PC-3 (cell line): ENCODE results near the gene ZKSCAN2. TPM values are rescaled to one million over a fixed set of nuclear protein-coding genes. Genes with fewer than 3 reads are reported as not detected.

Source experiments
- ATAC-seq: fragments of 200-7000 bp; cut with Tn5 transposase; 2 replicates; pipeline ENCODE4 v1.9.1; 2020; ENCODE audit warnings: mild to moderate bottlenecking, moderate library complexity
- Bru-seq: library from RNA; stranded (reverse); fragments of 400-500 nt; gene quantifications from one replicate; lab custom pipeline; 2021; lab: Mats Ljungman, UMichigan
- BruChase-seq, 2 experiments: library from RNA; stranded (reverse); fragments of 400-500 nt; gene quantifications; one replicate each; lab custom pipeline; 2021; lab: Mats Ljungman, UMichigan
- BruUV-seq: library from RNA; stranded (reverse); fragments of 400-500 nt; replicated peaks from 2 replicates; lab custom pipeline; 2021; lab: Mats Ljungman, UMichigan
- CTCF ChIA-PET: fragments of 300-600 bp; sonication (Branson Sonifier 250); formaldehyde crosslinking; loops from one replicate; lab custom pipeline; 2022; ENCODE audit warnings: antibody characterized with exemption; lab: Charles Lee
- POLR2A ChIA-PET: fragments of 300-600 bp; sonication (Branson Sonifier 250); formaldehyde crosslinking; loops from one replicate; lab custom pipeline; 2022; ENCODE audit warnings: antibody characterized with exemption; ENCODE audit not compliant: unreplicated experiment; lab: Charles Lee
- DNase-seq: peaks from one replicate; pipeline ENCODE4 v3.0.0-alpha.2; 2015
- H2AFZ ChIP-seq: fragments of 300-600 bp; sonication (generic); 2 replicates; pipeline ENCODE4 v1.6.0; 2016; ENCODE audit warnings: antibody characterized with exemption, low read length
- H3F3A ChIP-seq: fragments of 300-600 bp; sonication (generic); one replicate; pipeline ENCODE4 v1.6.0; 2017; ENCODE audit warnings: antibody characterized with exemption, low read length, control low read depth, mild to moderate bottlenecking; ENCODE audit not compliant: unreplicated experiment
- H3K27ac ChIP-seq: fragments of 300-600 bp; sonication (generic); 2 replicates; pipeline ENCODE4 v1.5.1; 2016; ENCODE audit warnings: mild to moderate bottlenecking, low read length
- H3K27me3 ChIP-seq: fragments of 300-600 bp; sonication (generic); 2 replicates; pipeline ENCODE4 v1.6.1; 2016; ENCODE audit warnings: low read length, mixed read lengths
- H3K36me3 ChIP-seq: fragments of 300-600 bp; sonication (generic); 2 replicates; pipeline ENCODE4 v1.6.1; 2016; ENCODE audit warnings: low read depth, mixed run types, low read length, mixed read lengths
- H3K4me1 ChIP-seq: fragments of 300-600 bp; sonication (generic); 2 replicates; pipeline ENCODE4 v1.5.1; 2016; ENCODE audit warnings: low read length; ENCODE audit not compliant: insufficient read depth
- H3K4me2 ChIP-seq: fragments of 300-600 bp; sonication (generic); 2 replicates; pipeline ENCODE4 v1.6.0; 2016; ENCODE audit warnings: low read length
- H3K4me3 ChIP-seq: fragments of 300-600 bp; sonication (generic); 2 replicates; pipeline ENCODE4 v1.5.1; 2016; ENCODE audit warnings: mild to moderate bottlenecking, low read length, mixed read lengths
- H3K79me2 ChIP-seq: fragments of 300-600 bp; sonication (generic); 2 replicates; pipeline ENCODE4 v1.6.1; 2017; ENCODE audit warnings: low read length, mixed read lengths
- H3K9ac ChIP-seq: fragments of 300-600 bp; sonication (generic); 2 replicates; pipeline ENCODE4 v1.6.0; 2016; ENCODE audit warnings: mild to moderate bottlenecking, low read length
- H3K9me2 ChIP-seq: fragments of 300-600 bp; sonication (generic); replicated peaks from 2 replicates; pipeline ENCODE4 v1.6.1; 2016; ENCODE audit warnings: mixed run types, low read length, mixed read lengths
- H3K9me3 ChIP-seq: fragments of 300-600 bp; sonication (generic); 2 replicates; pipeline ENCODE4 v1.6.1; 2016; ENCODE audit warnings: low read length, mixed read lengths
- H4K20me1 ChIP-seq: fragments of 300-600 bp; sonication (generic); 2 replicates; pipeline ENCODE4 v1.6.1; 2016; ENCODE audit warnings: low read length, mixed read lengths
- CTCF ChIP-seq: fragments of 300-600 bp; sonication (generic); conservative IDR thresholded peaks from 2 replicates; pipeline ENCODE4 v1.5.1; 2017; ENCODE audit warnings: antibody characterized with exemption, low read depth, mild to moderate bottlenecking, low read length
- EZH2 ChIP-seq: fragments of 300-600 bp; sonication (generic); IDR thresholded peaks from one replicate; pipeline ENCODE4 v1.6.1; 2017; ENCODE audit warnings: antibody characterized with exemption, mild to moderate bottlenecking, low read length; ENCODE audit not compliant: unreplicated experiment
- EZH2phosphoT487 ChIP-seq: fragments of 300-600 bp; sonication (generic); IDR thresholded peaks from 2 replicates; pipeline ENCODE4 v1.6.1; 2018; ENCODE audit warnings: mild to moderate bottlenecking, antibody characterized with exemption, low read length, borderline replicate concordance
- intact Hi-C: fragments of 100-400 bp; cut with micrococcal nuclease; formaldehyde crosslinking; loops from 2 replicates; pipeline ENCODE4 v1.9.0; 2023
- long read RNA-seq: library from polyadenylated mRNA; unstranded; transcript quantifications from one replicate; pipeline ENCODE4 v2.0.0, GENCODE V29; 2021; ENCODE audit not compliant: unreplicated experiment
- total RNA-seq: library from RNA; depleted of rRNA; stranded (reverse); fragments of >200 nt; gene quantifications from 2 replicates; pipeline ENCODE4 v1.2.3, GENCODE V29; 2014; rRNA removed

Gene ZKSCAN2
- total RNA-seq (2.6 and 5.4 TPM in 2 replicates), Bru-seq, nascent RNA (percentile 61 among the genes with signal in this experiment), BruChase-seq, experiment 1, labeled RNA remaining after a 6-hour chase (percentile 72 among the genes with signal in this experiment), BruChase-seq, experiment 2, labeled RNA remaining after a 2-hour chase (percentile 75 among the genes with signal in this experiment)
- long read RNA-seq, full-length matches to known transcripts, result 1 of 1 reads
- long read RNA-seq, partial matches to known transcripts, result 0 of 1 reads
- long read RNA-seq, other reads (novel, unspliced or antisense), result 0 of 1 reads

GRCh38 chr16:25257470-25257955, at the start of gene ZKSCAN2:
Gene ZKSCAN2 (minus strand): TSS chr16:25257845. CDS start chr16:25257127, 718 bp downstream.
- ChIA-PET CTCF (interaction anchor here (0.8 kb wide), 1 partner anchor 32 kb away, joined by 3 read pairs; no protein-coding TSS in a partner anchor), POLR2A (no interaction called here)
- H3K9me3 ChIP-seq, result no peaks in the 10 kb centered on the region
- H3K79me2 ChIP-seq, result peaks cover 57% of the 10 kb centered on the region
- peak within 1 kb of the TSS; percentile 81 for H2AFZ ChIP-seq
- TF ChIP-seq EZH2phosphoT487, result no peak
- TF ChIP-seq EZH2, result no peak
- no peak for TF ChIP-seq CTCF
- peaks cover 11% of the 10 kb centered on the region for H3K4me1 ChIP-seq
- H3K27ac ChIP-seq, result peak within 1 kb of the TSS; percentile 91
- peak within 1 kb of the TSS; percentile 92 for H3K4me2 ChIP-seq
- intact Hi-C loops, result no loop called here
- no TSS peak for BruUV-seq
- H3K36me3 ChIP-seq, result no peaks in the 10 kb centered on the region
- peak; percentile 88 for ATAC-seq
- H3K9ac ChIP-seq, result peak within 1 kb of the TSS; percentile 96
- H3K27me3 ChIP-seq, result no peaks in the 10 kb centered on the region
- H3K4me3 ChIP-seq, result peak within 1 kb of the TSS; percentile 87
- H4K20me1 ChIP-seq, result peaks cover 11% of the 10 kb centered on the region; the same call in 1 of the 2 replicates
- DNase-seq, result peak; percentile 84
- H3F3A ChIP-seq, result no peaks in the 10 kb centered on the region
- no peaks in the 10 kb centered on the region for H3K9me2 ChIP-seq

GRCh38 chr16:25299792-25300590, 42.3 kb upstream of the ZKSCAN2 start:
- H3K36me3 ChIP-seq, result no peaks in the 10 kb centered on the region
- no peak for ATAC-seq
- peaks cover 7% of the 10 kb centered on the region for H3K4me1 ChIP-seq
- no peak overlapping the region for H3K9ac ChIP-seq
- H3K4me2 ChIP-seq, result no peak overlapping the region
- no TSS peak for BruUV-seq
- no peaks in the 10 kb centered on the region for H3K9me3 ChIP-seq
- H3K27me3 ChIP-seq, result no peaks in the 10 kb centered on the region
- H2AFZ ChIP-seq, result no peak overlapping the region
- no peak for DNase-seq
- H3K4me3 ChIP-seq, result no peak overlapping the region
- no peak overlapping the region for H3K27ac ChIP-seq
- intact Hi-C loops, result no loop called here
- H3K79me2 ChIP-seq, result no peaks in the 10 kb centered on the region
- TF ChIP-seq CTCF (no peak), EZH2phosphoT487 (no peak), EZH2 (no peak)
- ChIA-PET CTCF (interaction anchor here (0.6 kb wide), 1 partner anchor 18 kb away, joined by 3 read pairs; no protein-coding TSS in a partner anchor), POLR2A (interaction anchor here (0.6 kb wide), 1 partner anchor 1904 kb away, joined by 8 read pairs; no protein-coding TSS in a partner anchor)
- no peaks in the 10 kb centered on the region for H4K20me1 ChIP-seq
- H3F3A ChIP-seq, result no peaks in the 10 kb centered on the region
- no peaks in the 10 kb centered on the region for H3K9me2 ChIP-seq
